OCI-LY1 (cell line): ENCODE measurements around the gene GPM6B.

Experiments
- CTCF ChIP-seq: fragments of 200-600 bp; sonication (generic), shearing (Covaris generic); IDR thresholded peaks from 2 replicates; pipeline ENCODE4 v1.5.1; 2017; ENCODE audit warnings: mild to moderate bottlenecking, antibody characterized with exemption, low read length, moderate library complexity, mixed read lengths
- EZH2 ChIP-seq: fragments of 200-600 bp; sonication (generic), shearing (Covaris generic); IDR thresholded peaks from 2 replicates; pipeline ENCODE4 v1.8.0; 2017; ENCODE audit warnings: borderline replicate concordance, mixed run types, mild to moderate bottlenecking, antibody characterized with exemption, low read length, moderate library complexity, mixed read lengths

GRCh38 chrX:13803116-13803515, 13.8 kb downstream of the GPM6B start:
- TF ChIP-seq CTCF (no peak), EZH2 (no peak)
